GM23248 (cell line): ENCODE measurements around the gene MROH8.

Source experiments
- EZH2 ChIP-seq: fragments of 200-600 bp; sonication (generic); IDR thresholded peaks from 2 replicates; pipeline ENCODE4 v1.6.1; 2018; ENCODE audit warnings: antibody characterized with exemption, mild to moderate bottlenecking; ENCODE audit not compliant: insufficient read depth, poor library complexity, severe bottlenecking
- EZH2phosphoT487 ChIP-seq: fragments of 200-600 bp; sonication (generic); IDR thresholded peaks from 2 replicates; pipeline ENCODE4 v1.6.1; 2018; ENCODE audit warnings: antibody characterized with exemption, moderate library complexity, mild to moderate bottlenecking, low read depth; ENCODE audit not compliant: insufficient read depth

- no peak for TF ChIP-seq EZH2
- no peak for TF ChIP-seq EZH2phosphoT487
Measured at GRCh38 chr20:37201827-37202162, 22.4 kb upstream of the MROH8 start.
